CD4-positive, alpha-beta T cell treated with Interleukin-17A for 4 hours (primary cell): Measurements from ENCODE around the gene ABCG2.
"Not testable (repeated sequence)": the region's sequence is repeated elsewhere in the genome, so short reads cannot be mapped to it uniquely, and the experiment has no call there.

Source experiments
- DNase-seq: peaks from one replicate; pipeline ENCODE4 v3.0.0-alpha.2; 2020; ENCODE audit warnings: mixed read lengths

ABCG2 gene

GRCh38 chr4:88109123-88109881, 49.1 kb downstream of the ABCG2 start:
- DNase-seq = no peak

GRCh38 chr4:88108747-88109122, 49.7 kb downstream of the ABCG2 start:
- no peak for DNase-seq

- DNase-seq = not testable (repeated sequence)
These were observed 50.4 kb downstream of the ABCG2 start for GRCh38 chr4:88108108-88108465.

- DNase-seq = no peak
These were observed 50.9 kb downstream of the ABCG2 start for GRCh38 chr4:88107406-88108107.

GRCh38 chr4:88106205-88106604, 52.2 kb downstream of the ABCG2 start:
- DNase-seq = no peak

- DNase-seq = no peak
These were observed 53.4 kb downstream of the ABCG2 start for GRCh38 chr4:88104902-88105610.

- DNase-seq = no peak
These were observed 56.4 kb downstream of the ABCG2 start for GRCh38 chr4:88102026-88102425.

- DNase-seq = no peak
These were observed 57.3 kb downstream of the ABCG2 start for GRCh38 chr4:88101165-88101564.

- no peak for DNase-seq
These were observed 59.3 kb downstream of the ABCG2 start for GRCh38 chr4:88098993-88099752.

GRCh38 chr4:88097781-88098180, 60.7 kb downstream of the ABCG2 start:
- DNase-seq = no peak

GRCh38 chr4:88097301-88097700, 61.1 kb downstream of the ABCG2 start:
- DNase-seq = no peak

- no peak for DNase-seq
These were observed 64.6 kb downstream of the ABCG2 start for GRCh38 chr4:88093874-88094273.

GRCh38 chr4:88091378-88091777, 67.1 kb downstream of the ABCG2 start:
- no peak for DNase-seq

GRCh38 chr4:88090898-88091297, 67.5 kb downstream of the ABCG2 start:
- DNase-seq = no peak

- DNase-seq = no peak
These were observed 71.4 kb downstream of the ABCG2 start for GRCh38 chr4:88087004-88087403.

GRCh38 chr4:88080626-88081025, 77.8 kb downstream of the ABCG2 start:
- DNase-seq = no peak

GRCh38 chr4:88078579-88078978, 79.9 kb downstream of the ABCG2 start:
- DNase-seq = no peak

- no peak for DNase-seq
These were observed 80.4 kb downstream of the ABCG2 start for GRCh38 chr4:88077911-88078524.

GRCh38 chr4:88075336-88075735, 83.1 kb downstream of the ABCG2 start:
- no peak for DNase-seq

GRCh38 chr4:88070031-88070430, 88.4 kb downstream of the ABCG2 start:
- DNase-seq = no peak

- DNase-seq = no peak
These were observed 94.0 kb downstream of the ABCG2 start for GRCh38 chr4:88064410-88064809.

GRCh38 chr4:88063634-88064296, 94.7 kb downstream of the ABCG2 start:
- no peak for DNase-seq
